HCT116 (cell line): Measurements from ENCODE around the gene EDN2. TPM values are rescaled to one million over a fixed set of nuclear protein-coding genes. Genes with fewer than 3 reads are reported as not detected.

ENCODE experiments used
- ATAC-seq: fragments of 200-7000 bp; cut with Tn5 transposase; 2 replicates; pipeline ENCODE4 v1.9.1; 2020; ENCODE audit warnings: mild to moderate bottlenecking, moderate library complexity
- BruUV-seq: library from RNA; stranded (reverse); fragments of 400-500 nt; replicated peaks from 2 replicates; lab custom pipeline; 2021; lab: Mats Ljungman, UMichigan
- CTCF ChIA-PET: fragments of 300-600 bp; sonication (Branson Sonifier 250); formaldehyde crosslinking; loops from one replicate; lab custom pipeline; 2021; ENCODE audit warnings: antibody characterized with exemption; lab: Charles Lee
- POLR2A ChIA-PET: fragments of 300-600, 350-600 bp; sonication (Branson Sonifier 250); formaldehyde crosslinking; loops from one replicate; lab custom pipeline; 2021; ENCODE audit warnings: antibody characterized with exemption; lab: Charles Lee
- RAD21 ChIA-PET, 2 experiments: fragments of 300-600 bp; sonication (Branson Sonifier 250); formaldehyde crosslinking; loops; one replicate each; lab custom pipeline; 2023; ENCODE audit warnings: low total read pairs in 2 of 2; ENCODE audit not compliant: uncharacterized antibody in 2 of 2, unreplicated experiment in 2 of 2, low non-redundant PET in 1 of 2; lab: Charles Lee
- DNase-seq: peaks from one replicate; pipeline ENCODE4 v3.0.0-alpha.2; 2010; ENCODE audit warnings: low read depth, low spot score
- H2AFZ ChIP-seq: fragments of 200-600 bp; shearing (Covaris generic), sonication (generic); 2 replicates; pipeline ENCODE4 v1.6.1; 2017; ENCODE audit warnings: low read depth, mixed run types, mixed read lengths, antibody characterized with exemption, low read length; ENCODE audit not compliant: poor library complexity, severe bottlenecking
- H3K27ac ChIP-seq: 2 replicates; pipeline ENCODE4 v1.5.1; 2012; ENCODE audit warnings: low read depth, low read length
- H3K27me3 ChIP-seq: fragments of 200-600 bp; sonication (generic); 2 replicates; pipeline ENCODE4 v1.6.1; 2016; ENCODE audit warnings: mixed run types, low read length, mixed read lengths; ENCODE audit not compliant: insufficient read depth
- H3K36me3 ChIP-seq, 2 experiments: fragments of 200-500 bp in 1 of 2; fragments of 200-600 bp in 1 of 2; sonication (Bioruptor generic) in 1 of 2; sonication (generic) in 1 of 2; 2 replicates each; pipeline versions ENCODE4 v1.5.1 to v1.6.1; 2014 to 2016; ENCODE audit warnings: low read length in 2 of 2, inconsistent platforms in 1 of 2, mixed read lengths in 1 of 2, mixed run types in 1 of 2; ENCODE audit not compliant: insufficient read depth in 2 of 2, control insufficient read depth in 1 of 2
- H3K4me1 ChIP-seq, 2 experiments: fragments of 200-600 bp in 1 of 2; sonication (generic) in 1 of 2; 2 replicates each; pipeline versions ENCODE4 v1.5.1 to v1.6.1; 2012 to 2017; ENCODE audit warnings: low read length in 2 of 2, inconsistent platforms in 1 of 2, mild to moderate bottlenecking in 1 of 2, mixed read lengths in 1 of 2, mixed run types in 1 of 2, moderate library complexity in 1 of 2; ENCODE audit not compliant: insufficient read depth in 2 of 2, control insufficient read depth in 1 of 2
- H3K4me2 ChIP-seq: fragments of 200-600 bp; sonication (generic); 2 replicates; pipeline ENCODE4 v1.6.1; 2017; ENCODE audit warnings: mixed run types, low read length, mixed read lengths
- H3K4me3 ChIP-seq, 2 experiments: fragments of 200-600 bp in 1 of 2; sonication (generic) in 1 of 2; replicated peaks in 1 of 2; 2 replicates each; pipeline ENCODE4 v1.5.1; 2011 to 2016; ENCODE audit warnings: low read length in 2 of 2, control low read depth in 1 of 2, low read depth in 1 of 2, mild to moderate bottlenecking in 1 of 2, mixed read lengths in 1 of 2, mixed run types in 1 of 2
- H3K79me2 ChIP-seq: fragments of 200-600 bp; sonication (generic); 2 replicates; pipeline ENCODE4 v1.6.1; 2017; ENCODE audit warnings: mild to moderate bottlenecking, mixed run types, low read length, moderate library complexity, mixed read lengths; ENCODE audit not compliant: insufficient read depth
- H3K9ac ChIP-seq: fragments of 200-600 bp; sonication (generic); 2 replicates; pipeline ENCODE4 v1.6.1; 2016; ENCODE audit warnings: low read length, mixed read lengths
- H3K9me2 ChIP-seq: fragments of 200-600 bp; sonication (generic), shearing (Covaris generic); 2 replicates; pipeline ENCODE4 v1.6.1; 2017; ENCODE audit warnings: mixed run types, mild to moderate bottlenecking, moderate library complexity; ENCODE audit not compliant: insufficient read depth
- H3K9me3 ChIP-seq, 2 experiments: fragments of 200-500 bp in 1 of 2; fragments of 200-600 bp in 1 of 2; sonication (Bioruptor generic) in 1 of 2; sonication (generic) in 1 of 2; 2 replicates each; pipeline ENCODE4 v1.6.1; 2014 to 2017; ENCODE audit warnings: low read length in 2 of 2, mixed read lengths in 2 of 2, inconsistent platforms in 1 of 2, low read depth in 1 of 2, mild to moderate bottlenecking in 1 of 2, mixed run types in 1 of 2, moderate library complexity in 1 of 2; ENCODE audit not compliant: control insufficient read depth in 1 of 2, insufficient read depth in 1 of 2
- H4K20me1 ChIP-seq: fragments of 200-600 bp; sonication (generic), shearing (Covaris generic); 2 replicates; pipeline ENCODE4 v1.6.1; 2017; ENCODE audit warnings: mixed run types, mild to moderate bottlenecking, moderate library complexity; ENCODE audit not compliant: insufficient read depth
- CBX3 ChIP-seq: IDR thresholded peaks from 2 replicates; pipeline ENCODE4 v1.6.1; 2012; ENCODE audit warnings: low read depth
- CEBPB ChIP-seq: IDR thresholded peaks from 2 replicates; pipeline ENCODE4 v1.6.1; 2012; ENCODE audit warnings: low read depth
- CTCF ChIP-seq, 3 experiments: fragments of 200-600 bp in 1 of 3; sonication (generic) in 1 of 3; IDR thresholded peaks in 2 of 3; conservative IDR thresholded peaks in 1 of 3; 2 replicates each; pipeline ENCODE4 v1.5.1; 2012 to 2017; ENCODE audit warnings: low read depth in 2 of 3, low read length in 2 of 3, antibody characterized with exemption in 1 of 3, borderline replicate concordance in 1 of 3, control low read depth in 1 of 3, mild to moderate bottlenecking in 1 of 3, mixed read lengths in 1 of 3, mixed run types in 1 of 3, moderate library complexity in 1 of 3; ENCODE audit not compliant: insufficient read depth in 1 of 3
- EZH2phosphoT487 ChIP-seq: fragments of 200-600 bp; IDR thresholded peaks from 2 replicates; pipeline ENCODE4 v1.6.1; 2018; ENCODE audit warnings: antibody characterized with exemption, borderline replicate concordance
- FOSL1 ChIP-seq: IDR thresholded peaks from 2 replicates; pipeline ENCODE4 v1.6.1; 2012; ENCODE audit warnings: low read depth
- MAX ChIP-seq: IDR thresholded peaks from 2 replicates; pipeline ENCODE4 v1.6.1; 2012
- POLR2AphosphoS5 ChIP-seq: IDR thresholded peaks from 2 replicates; pipeline ENCODE4 v1.6.1; 2011; ENCODE audit warnings: mild to moderate bottlenecking, low read depth, low read length, moderate library complexity
- RAD21 ChIP-seq: IDR thresholded peaks from 2 replicates; pipeline ENCODE4 v1.6.1; 2012; ENCODE audit warnings: low read depth, mild to moderate bottlenecking
- TCF7L2 ChIP-seq: IDR thresholded peaks from 2 replicates; pipeline ENCODE4 v1.7.0; 2011; ENCODE audit warnings: borderline replicate concordance, inconsistent platforms; ENCODE audit not compliant: insufficient read depth, insufficient read length; ENCODE audit errors: extremely low read depth
- YY1 ChIP-seq: IDR thresholded peaks from 2 replicates; pipeline ENCODE4 v1.6.1; 2011; ENCODE audit warnings: low read length, low read depth, moderate library complexity, mild to moderate bottlenecking; ENCODE audit not compliant: insufficient replicate concordance; ENCODE audit errors: extremely low read depth
- ZNF274 ChIP-seq: fragments of 200-500 bp; sonication (Bioruptor generic); IDR thresholded peaks from 2 replicates; pipeline ENCODE4 v1.6.1; 2014; ENCODE audit warnings: mild to moderate bottlenecking, low read depth, low read length, inconsistent platforms
- intact Hi-C: fragments of 100-400 bp; cut with micrococcal nuclease; formaldehyde crosslinking; loops from 2 replicates; pipeline ENCODE4 v1.10.0; 2022
- total RNA-seq: library from RNA; stranded (reverse); gene quantifications from one replicate; pipeline ENCODE4 v1.2.1, GENCODE V29; 2021; ENCODE audit not compliant: unreplicated experiment

Gene EDN2
- total RNA-seq, 1 experiment from 2014 or later, result not detected

- intact Hi-C loops, result loop anchor here (1.0 to 5.0 kb wide), 3 partner anchors 109 to 164 kb away; no protein-coding TSS in a partner anchor
- Histone ChIP-seq H3K27me3 (peaks cover 16% of the 10 kb centered on the region; the same call in 1 of the 2 replicates), H3K79me2 (no peaks in the 10 kb centered on the region), H3K4me2 (peak overlapping the region; percentile 82), H3K4me3 (peak overlapping the region in 1 of 2 experiments; percentile 28; a peak in 2 of 4 replicates), H3K9me2 (no peaks in the 10 kb centered on the region), H3K9ac (no peak overlapping the region), H4K20me1 (no peaks in the 10 kb centered on the region), H3K27ac (peak overlapping the region; percentile 10; the same call in 1 of the 2 replicates), H3K4me1 (peaks cover 14 to 22% of the 10 kb centered on the region in 2 experiments), H3K9me3 (no peaks in the 10 kb centered on the region), H2AFZ (peak overlapping the region; percentile 63), H3K36me3 (no peaks in the 10 kb centered on the region)
- no TSS peak for BruUV-seq
- POLR2A ChIA-PET, result no interaction called here
- DNase-seq, result peak; percentile 75
- RAD21 ChIA-PET, result interaction anchor here (0.6 to 2.0 kb wide), 6 partner anchors 14 to 150 kb away, joined by 3 to 8 read pairs (median 4); no protein-coding TSS in a partner anchor
- ATAC-seq, result peak; percentile 96
- TF ChIP-seq ZNF274, result no peak
- peak; percentile 70; the same call in 1 of the 2 replicates for TF ChIP-seq CBX3
- peak; percentile 42 for TF ChIP-seq YY1
- TF ChIP-seq TCF7L2, result peak; percentile 47
- TF ChIP-seq CEBPB, result no peak
- peak; percentile 85 to 96 (median 92) for TF ChIP-seq CTCF (IDR thresholded peaks at IDR 0.05 in 2 of 3, conservative IDR thresholded peaks at IDR 0.05 in 1 of 3; ENCODE audit: borderline replicate concordance in 1 of 3, insufficient read depth in 1 of 3, low read depth in 2 of 3, low read length in 2 of 3)
- peak; percentile 99 for TF ChIP-seq RAD21
- peak; percentile 34; the same call in 1 of the 2 replicates for TF ChIP-seq POLR2AphosphoS5
- peak; percentile 77 for TF ChIP-seq FOSL1
- peak; percentile 18; the same call in 1 of the 2 replicates for TF ChIP-seq MAX
- no peak for TF ChIP-seq EZH2phosphoT487
- CTCF ChIA-PET, result interaction anchor here (0.7 to 2.5 kb wide), 13 partner anchors 9 to 164 kb away, joined by 3 to 21 read pairs (median 5); no protein-coding TSS in a partner anchor
These were observed 51.8 kb downstream of the EDN2 start for GRCh38 chr1:41432481-41433280.
